Spleen (tissue), 11 donors: ENCODE measurements around the gene SLC39A3. TPM values are rescaled to one million over a fixed set of nuclear protein-coding genes. Genes with fewer than 3 reads are reported as not detected.

Experiments
- DNase-seq: peaks from one replicate; pipeline ENCODE4 v3.0.0-alpha.2; 2020
- H3K27ac ChIP-seq, 8 donors: fragments of 200-600 bp; sonication (generic) in 7 of 8; 1 replicate in 4 of 8; 2 replicates in 4 of 8; pipeline versions ENCODE4 v1.5.0 to v1.8.0; 2016 to 2021; ENCODE audit warnings: inconsistent platforms in 4 of 8, mild to moderate bottlenecking in 4 of 8, moderate library complexity in 1 of 8
- H3K27me3 ChIP-seq, 7 donors: fragments of 200-600 bp; sonication (generic) in 6 of 7; replicated peaks in 1 of 7; 1 replicate in 4 of 7; 2 replicates in 3 of 7; pipeline versions ENCODE4 v1.5.0 to v1.8.0; 2016 to 2021; ENCODE audit warnings: inconsistent platforms in 3 of 7, mild to moderate bottlenecking in 1 of 7
- H3K36me3 ChIP-seq, 6 donors: fragments of 200-600 bp; sonication (generic) in 5 of 6; 1 replicate in 4 of 6; 2 replicates in 2 of 6; pipeline versions ENCODE4 v1.5.0 to v1.8.0; 2016 to 2021; ENCODE audit warnings: inconsistent platforms in 2 of 6
- H3K4me1 ChIP-seq, 6 donors: fragments of 200-600 bp; sonication (generic) in 5 of 6; 1 replicate in 3 of 6; 2 replicates in 3 of 6; pipeline versions ENCODE4 v1.5.0 to v1.8.0; 2016 to 2021; ENCODE audit warnings: inconsistent platforms in 3 of 6
- H3K4me3 ChIP-seq, 8 donors: fragments of 200-600 bp; sonication (generic) in 7 of 8; 1 replicate in 4 of 8; 2 replicates in 4 of 8; pipeline versions ENCODE4 v1.5.0 to v1.8.0; 2016 to 2021; ENCODE audit warnings: inconsistent platforms in 4 of 8, mild to moderate bottlenecking in 4 of 8, moderate library complexity in 2 of 8
- H3K9me3 ChIP-seq, 8 donors: fragments of 200-600 bp; sonication (generic) in 7 of 8; 1 replicate in 4 of 8; 2 replicates in 4 of 8; pipeline versions ENCODE4 v1.5.0 to v1.8.0; 2016 to 2021; ENCODE audit warnings: inconsistent platforms in 4 of 8
- POLR2A ChIP-seq, 3 donors: fragments of 450-650 bp; IDR thresholded peaks; one replicate each; pipeline ENCODE4 v1.5.1; 2017; ENCODE audit warnings: antibody characterized with exemption in 3 of 3, mild to moderate bottlenecking in 1 of 3
- POLR2AphosphoS5 ChIP-seq, 3 donors: sonication (generic); formaldehyde crosslinking; IDR thresholded peaks; one replicate each; pipeline ENCODE4 v1.5.1; 2017; ENCODE audit warnings: antibody characterized with exemption in 3 of 3
- WGBS, 5 donors: extraction: QIAGEN DNeasy Blood & Tissue Kit in 3 of 5; methylation state at CpG; one replicate each; pipeline versions ENCODE4 v1.1.5 to v1.1.7; 2013 to 2018; 5-methylcytosine and 5-hydroxymethylcytosine counted together
- intact Hi-C: fragments of 100-400 bp; cut with DNase I; formaldehyde crosslinking; loops from one replicate; pipeline ENCODE4 v1.15.0; 2023; ENCODE audit warnings: low total_unique reads
- polyA plus RNA-seq, 3 donors: library from polyadenylated mRNA; stranded (reverse); fragments of 200-250 nt; gene quantifications; one replicate each; pipeline ENCODE4 v1.2.1, GENCODE V29; 2013
- total RNA-seq, 7 donors: library from RNA; depleted of rRNA in 3 of 7; stranded (reverse); fragments of >200 nt in 3 of 7; fragmentation: NEBNext Ultra II Directional in 4 of 7; extraction: Animal tissue kit (Norgen Biotek cat#: 25700) in 4 of 7; gene quantifications; one replicate each; pipeline versions ENCODE4 v1.1.0 to v1.2.1, GENCODE V29; 2016 to 2021
- TF ChIP-seq, protein P1 (sequence below), 11 experiments: fragments of 200-600 bp in 7 of 11; fragments of 450-650 bp in 4 of 11; sonication (generic) in 4 of 11; IDR thresholded peaks in 8 of 11; conservative IDR thresholded peaks in 3 of 11; 1 replicate in 7 of 11; 2 replicates in 4 of 11; pipeline versions ENCODE4 v1.4.0 to v1.8.0; 2016 to 2021; ENCODE audit warnings: antibody characterized with exemption in 11 of 11, inconsistent platforms in 4 of 11, mild to moderate bottlenecking in 1 of 11
- donor health status: healthy with polysubstance abuse.
- donor health status: DM: no; HTN: no; CAD: no; lungs with moderate emphysema.
- donor health status: DM: no; HTN: no; CAD: no.
- donor health status: Bipolar disorder and iron deficiency.
- donor health status: healthy.
- donor health status: DM: no; HTN: no; CAD: no.
- donor health status: DM: yes; HTN: yes; CAD: no.

SLC39A3 gene
- total and polyA plus RNA-seq, 10 donors, result 19.1 to 42.6 (median 27.4) TPM

DNA sequence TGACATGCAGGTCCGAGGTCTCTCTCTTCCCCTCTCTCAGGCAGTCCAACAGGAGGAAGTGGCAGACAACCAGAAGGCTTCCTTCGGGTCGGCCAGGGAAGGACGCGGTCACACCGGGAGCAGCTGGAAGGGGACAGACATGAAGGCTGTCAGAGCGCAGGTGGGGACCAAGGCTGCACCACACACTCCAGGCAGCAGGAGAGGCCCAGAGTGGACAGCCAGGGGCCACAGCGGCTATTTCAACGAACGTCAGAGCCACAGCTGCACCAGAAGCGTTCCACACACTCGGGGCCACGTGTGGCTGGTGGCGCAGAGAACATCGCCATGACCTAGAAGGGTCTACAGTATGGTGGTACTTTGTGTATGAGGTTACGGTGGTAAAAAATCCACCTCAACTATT is 16.0 kb upstream of the SLC39A3 start:
- intact Hi-C loops, result no loop called here
- H3K4me3 ChIP-seq, result no peak overlapping the region
- TF ChIP-seq POLR2A (IDR thresholded peaks at IDR 0.05) (no peak), POLR2AphosphoS5 (IDR thresholded peaks at IDR 0.05) (no peak)
- TF ChIP-seq, protein P1, sequence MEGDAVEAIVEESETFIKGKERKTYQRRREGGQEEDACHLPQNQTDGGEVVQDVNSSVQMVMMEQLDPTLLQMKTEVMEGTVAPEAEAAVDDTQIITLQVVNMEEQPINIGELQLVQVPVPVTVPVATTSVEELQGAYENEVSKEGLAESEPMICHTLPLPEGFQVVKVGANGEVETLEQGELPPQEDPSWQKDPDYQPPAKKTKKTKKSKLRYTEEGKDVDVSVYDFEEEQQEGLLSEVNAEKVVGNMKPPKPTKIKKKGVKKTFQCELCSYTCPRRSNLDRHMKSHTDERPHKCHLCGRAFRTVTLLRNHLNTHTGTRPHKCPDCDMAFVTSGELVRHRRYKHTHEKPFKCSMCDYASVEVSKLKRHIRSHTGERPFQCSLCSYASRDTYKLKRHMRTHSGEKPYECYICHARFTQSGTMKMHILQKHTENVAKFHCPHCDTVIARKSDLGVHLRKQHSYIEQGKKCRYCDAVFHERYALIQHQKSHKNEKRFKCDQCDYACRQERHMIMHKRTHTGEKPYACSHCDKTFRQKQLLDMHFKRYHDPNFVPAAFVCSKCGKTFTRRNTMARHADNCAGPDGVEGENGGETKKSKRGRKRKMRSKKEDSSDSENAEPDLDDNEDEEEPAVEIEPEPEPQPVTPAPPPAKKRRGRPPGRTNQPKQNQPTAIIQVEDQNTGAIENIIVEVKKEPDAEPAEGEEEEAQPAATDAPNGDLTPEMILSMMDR (IDR thresholded peaks at IDR 0.05 in 8 of 11, conservative IDR thresholded peaks at IDR 0.05 in 3 of 11), result no peak
- peak; percentile 51 for DNase-seq
- 83 to 91% (median 89%) methylated on average over 16 of the region's 16 CpGs for WGBS, 5 donors
- H3K9me3 ChIP-seq, result no peaks in the 10 kb centered on the region
- H3K27ac ChIP-seq, result no peak overlapping the region
- peaks cover 0 to 2% (median 0%) of the 10 kb centered on the region in 6 donors for H3K4me1 ChIP-seq
- peaks cover 0 to 81% (median 62%) of the 10 kb centered on the region in 6 donors for H3K36me3 ChIP-seq
- no peaks in the 10 kb centered on the region for H3K27me3 ChIP-seq

DNA sequence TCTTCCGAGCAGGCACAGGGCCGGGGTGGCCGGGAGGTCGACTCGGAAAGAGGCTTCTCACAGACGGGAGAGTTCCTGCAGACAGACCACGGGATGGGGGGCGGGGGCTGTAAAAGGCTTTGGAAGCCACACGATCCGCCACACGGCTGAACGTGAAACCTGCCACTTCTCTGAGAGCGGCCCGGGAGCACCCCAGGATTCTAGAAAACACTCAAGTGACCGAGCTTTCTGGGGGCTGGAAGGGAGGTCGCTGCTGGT is 15.6 kb upstream of the SLC39A3 start:
- DNase-seq, result peak; percentile 54
- H3K4me1 ChIP-seq, result peaks cover 0 to 6% (median 0%) of the 10 kb centered on the region in 6 donors
- H3K4me3 ChIP-seq, result no peak overlapping the region
- WGBS, 5 donors, result 91 to 99% (median 95%) methylated on average over 16 of the region's 16 CpGs
- H3K27me3 ChIP-seq, result no peaks in the 10 kb centered on the region
- TF ChIP-seq POLR2AphosphoS5 (IDR thresholded peaks at IDR 0.05) (no peak), POLR2A (IDR thresholded peaks at IDR 0.05) (no peak)
- TF ChIP-seq, protein P1 (IDR thresholded peaks at IDR 0.05 in 8 of 11, conservative IDR thresholded peaks at IDR 0.05 in 3 of 11), result no peak
- H3K9me3 ChIP-seq, result no peaks in the 10 kb centered on the region
- peaks cover 0 to 77% (median 58%) of the 10 kb centered on the region in 6 donors for H3K36me3 ChIP-seq
- intact Hi-C loops, result no loop called here
- no peak overlapping the region for H3K27ac ChIP-seq

DNA sequence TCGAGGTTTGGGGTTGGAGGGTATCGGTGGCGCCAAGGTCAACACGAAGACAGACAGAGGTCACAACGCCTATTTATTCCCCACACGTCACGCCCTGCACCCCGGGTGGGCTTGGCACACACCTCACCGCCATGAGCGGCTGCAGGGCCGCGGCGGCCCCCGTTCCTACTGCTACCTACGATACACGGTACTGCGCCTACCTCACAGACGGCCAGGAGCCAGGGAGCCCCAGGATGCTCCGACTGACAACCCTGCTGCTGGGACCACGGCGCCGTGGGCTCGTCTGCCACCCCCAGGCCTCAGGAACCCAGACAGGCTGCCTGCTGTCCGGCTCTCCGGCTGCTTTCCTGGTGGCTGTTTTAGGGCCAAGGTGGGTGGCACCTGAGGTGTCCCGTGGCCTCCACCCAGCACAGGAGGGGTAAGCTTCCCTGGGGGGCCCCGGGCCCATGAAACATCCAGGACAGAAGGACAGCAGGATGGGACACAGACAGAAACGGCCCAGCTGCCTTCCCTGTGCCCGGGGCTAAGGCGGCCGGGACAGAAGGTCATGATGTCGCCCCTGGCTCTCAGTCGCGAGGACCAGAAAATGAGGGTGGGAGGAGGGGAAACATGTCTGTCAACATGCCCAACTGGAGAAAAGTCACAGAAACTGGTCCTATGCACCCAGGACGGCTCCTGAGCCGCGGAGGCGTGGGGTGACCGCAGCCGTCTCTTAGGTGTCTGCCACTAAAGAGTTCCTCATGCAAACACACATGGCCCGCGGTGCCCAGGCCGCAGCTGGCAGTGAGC is 15.0 kb upstream of the SLC39A3 start:
- Histone ChIP-seq H3K4me1 (peaks cover 0 to 6% (median 0%) of the 10 kb centered on the region in 6 donors), H3K4me3 (no peak overlapping the region), H3K27ac (no peak overlapping the region), H3K27me3 (no peaks in the 10 kb centered on the region), H3K36me3 (peaks cover 0 to 72% (median 53%) of the 10 kb centered on the region in 6 donors), H3K9me3 (no peaks in the 10 kb centered on the region)
- TF ChIP-seq, protein P1 (IDR thresholded peaks at IDR 0.05 in 8 of 11, conservative IDR thresholded peaks at IDR 0.05 in 3 of 11), result no peak
- TF ChIP-seq POLR2AphosphoS5 (IDR thresholded peaks at IDR 0.05) (peak in 1 of 3 donors; percentile 40), POLR2A (IDR thresholded peaks at IDR 0.05) (no peak)
- WGBS, 5 donors, result 92 to 98% (median 95%) methylated on average over 36 to 43 of the region's 43 CpGs
- intact Hi-C loops, result no loop called here
- no peak for DNase-seq

DNA sequence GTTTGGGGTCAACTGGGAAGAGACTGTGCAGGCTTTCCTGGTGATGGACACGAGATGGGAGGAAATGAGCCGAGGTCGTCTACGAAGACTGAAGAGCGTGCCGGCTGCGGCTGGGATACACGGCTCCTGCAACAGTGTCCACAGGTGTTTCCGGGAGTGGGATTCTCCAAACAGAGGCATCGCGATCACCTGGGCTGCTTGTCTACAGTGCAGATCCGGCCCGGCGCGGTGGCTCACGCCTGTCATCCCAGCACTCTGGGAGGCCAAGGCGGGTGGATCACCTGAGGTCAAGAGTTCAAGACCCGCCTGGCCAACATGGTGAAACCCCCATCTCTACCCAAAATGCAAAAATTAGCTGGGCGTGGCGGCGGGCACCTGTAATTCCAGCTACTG is 11.6 kb upstream of the SLC39A3 start:
- H3K36me3 ChIP-seq, result peaks cover 0 to 37% (median 27%) of the 10 kb centered on the region in 6 donors
- H3K4me1 ChIP-seq, result peaks cover 0 to 22% (median 8%) of the 10 kb centered on the region in 6 donors
- H3K9me3 ChIP-seq, result no peaks in the 10 kb centered on the region
- TF ChIP-seq, protein P1 (IDR thresholded peaks at IDR 0.05 in 8 of 11, conservative IDR thresholded peaks at IDR 0.05 in 3 of 11), result no peak
- no peak for TF ChIP-seq POLR2AphosphoS5 (IDR thresholded peaks at IDR 0.05)
- no peak for TF ChIP-seq POLR2A (IDR thresholded peaks at IDR 0.05)
- no peak overlapping the region for H3K27ac ChIP-seq
- peak; percentile 69 for DNase-seq
- no peak overlapping the region for H3K4me3 ChIP-seq
- whole genome bisulfite sequencing, 5 donors, result 87 to 95% (median 90%) methylated on average over 18 to 21 of the region's 21 CpGs
- H3K27me3 ChIP-seq, result no peaks in the 10 kb centered on the region
- intact Hi-C loops, result no loop called here
